ENCODE measurements around the gene EIF3J.

Gene EIF3J

GRCh38 chr15:44595656-44596510 lies 58.9 kb downstream of the EIF3J start:
- DNase-seq = no peak

- DNase-seq = no peak
These were observed 59.6 kb downstream of the EIF3J start for GRCh38 chr15:44596511-44597010.

- DNase-seq = no peak
These were observed 61.1 kb downstream of the EIF3J start for GRCh38 chr15:44598066-44598465.

GRCh38 chr15:44598892-44599291 lies 61.9 kb downstream of the EIF3J start:
- no peak for DNase-seq

- DNase-seq = no peak
These were observed 66.2 kb downstream of the EIF3J start for GRCh38 chr15:44603126-44603525.

GRCh38 chr15:44606740-44607139 lies 69.8 kb downstream of the EIF3J start:
- no peak for DNase-seq

Data from stimulated activated naive CD4-positive, alpha-beta T cell treated with Interleukin-2 at 50 U/mL for 16 hours (primary cell).